CD4-positive, alpha-beta T cell treated with Interleukin-10 for 1 hour (primary cell): ENCODE results near the gene DOCK2.
"Not testable (repeated sequence)": the region's sequence is repeated elsewhere in the genome, so short reads cannot be mapped to it uniquely, and the experiment has no call there.

Experiments
- DNase-seq: peaks from one replicate; pipeline ENCODE4 v3.0.0-alpha.2; 2020

The DOCK2 gene

GRCh38 chr5:169641253-169641652, 4.2 kb downstream of the DOCK2 start:
- DNase-seq = no peak

GRCh38 chr5:169646856-169647255, 9.8 kb downstream of the DOCK2 start:
- no peak for DNase-seq

GRCh38 chr5:169647566-169647965, 10.5 kb downstream of the DOCK2 start:
- no peak for DNase-seq

- DNase-seq = no peak
Observed at GRCh38 chr5:169648725-169649310, 11.7 kb downstream of the DOCK2 start.

- peak; percentile 35 for DNase-seq
Observed at GRCh38 chr5:169649486-169649885, 12.4 kb downstream of the DOCK2 start.

- peak; percentile 45 for DNase-seq
Observed at GRCh38 chr5:169650701-169651331, 13.7 kb downstream of the DOCK2 start.

- no peak for DNase-seq
Observed at GRCh38 chr5:169651526-169651925, 14.5 kb downstream of the DOCK2 start.

- no peak for DNase-seq
Observed at GRCh38 chr5:169652057-169652456, 15.0 kb downstream of the DOCK2 start.

- no peak for DNase-seq
Observed at GRCh38 chr5:169653091-169653490, 16.0 kb downstream of the DOCK2 start.

GRCh38 chr5:169655353-169655752, 18.3 kb downstream of the DOCK2 start:
- no peak for DNase-seq

- no peak for DNase-seq
Observed at GRCh38 chr5:169656125-169656901, 19.2 kb downstream of the DOCK2 start.

GRCh38 chr5:169657127-169657526, 20.1 kb downstream of the DOCK2 start:
- no peak for DNase-seq

GRCh38 chr5:169662451-169662850, 25.4 kb downstream of the DOCK2 start:
- not testable (repeated sequence) for DNase-seq

GRCh38 chr5:169663537-169663936, 26.5 kb downstream of the DOCK2 start:
- no peak for DNase-seq

GRCh38 chr5:169666365-169666764, 29.3 kb downstream of the DOCK2 start:
- DNase-seq = no peak

GRCh38 chr5:169667896-169668674, 31.0 kb downstream of the DOCK2 start:
- no peak for DNase-seq

- no peak for DNase-seq
Observed at GRCh38 chr5:169668732-169669131, 31.7 kb downstream of the DOCK2 start.

- no peak for DNase-seq
Observed at GRCh38 chr5:169670769-169671525, 33.9 kb downstream of the DOCK2 start.

- no peak for DNase-seq
Observed at GRCh38 chr5:169682026-169682425, 45.0 kb downstream of the DOCK2 start.

GRCh38 chr5:169686137-169686536, 49.1 kb downstream of the DOCK2 start:
- no peak for DNase-seq

- no peak for DNase-seq
Observed at GRCh38 chr5:169688106-169688505, 51.0 kb downstream of the DOCK2 start.

GRCh38 chr5:169691471-169691870, 54.4 kb downstream of the DOCK2 start:
- no peak for DNase-seq
